Measurements from ENCODE around the gene DRGX.

DRGX gene

GRCh38 chr10:49381111-49381900 is 14.6 kb downstream of the DRGX start:
- no peak for DNase-seq (ENCODE audit: low spot score)

DNA sequence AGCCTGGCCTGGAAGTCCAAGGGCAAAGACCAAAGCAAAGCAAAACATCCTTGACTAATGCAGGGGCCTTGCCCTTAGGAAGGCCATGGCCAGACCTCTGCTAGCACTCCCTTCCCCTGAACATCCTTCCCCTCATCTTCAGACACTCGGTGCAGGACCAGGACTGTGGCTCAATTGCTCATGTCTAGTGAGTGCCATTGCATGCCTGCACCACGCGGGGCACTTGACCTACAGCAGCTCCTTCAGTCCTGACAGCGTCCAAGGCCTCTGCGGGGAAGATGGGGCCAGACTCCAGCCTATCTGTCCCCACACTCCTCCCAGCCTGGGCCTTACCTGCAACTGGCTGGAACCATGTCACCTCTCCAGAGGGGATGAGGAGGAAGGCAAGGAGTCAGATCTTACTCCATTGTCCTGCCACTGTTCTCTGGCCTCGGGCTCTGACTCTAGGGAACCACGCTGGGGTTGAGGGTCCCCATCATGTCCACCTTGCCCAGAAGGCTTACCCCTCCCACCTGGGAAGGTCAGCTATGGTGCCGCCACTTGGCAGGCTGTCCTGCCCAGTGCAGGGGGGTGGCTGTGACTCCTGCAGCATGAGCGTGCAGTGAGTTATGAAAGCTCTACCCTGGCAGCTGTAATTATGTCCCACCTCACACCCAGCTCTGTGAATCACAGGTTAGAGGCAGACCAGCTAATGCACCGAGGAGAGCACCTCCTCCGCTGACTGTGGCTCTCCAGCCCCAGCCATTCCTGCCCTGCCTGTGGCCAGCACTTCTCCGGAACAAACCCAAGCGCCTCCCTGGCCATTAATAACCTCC is 16.1 kb downstream of the DRGX start:
- DNase-seq (ENCODE audit: low spot score): no peak

DNA sequence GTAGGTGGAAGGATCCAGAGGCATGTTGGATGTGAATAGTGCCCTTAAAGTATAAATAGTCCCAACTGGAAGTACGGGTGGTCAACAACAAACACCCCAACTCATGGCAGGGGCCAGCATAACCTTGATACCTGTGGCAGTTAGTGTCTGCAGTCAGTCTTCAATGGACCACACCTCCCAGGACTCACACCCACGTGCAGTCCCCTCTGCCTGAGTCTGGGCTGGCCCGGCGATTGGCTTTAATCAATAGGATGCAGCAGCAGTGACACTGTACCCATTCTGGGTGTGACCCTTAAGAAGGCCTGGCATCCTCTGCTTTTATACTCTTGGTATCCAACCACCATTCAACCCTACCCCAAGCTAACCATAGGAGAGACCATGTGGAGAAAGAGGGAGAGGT is 18.6 kb downstream of the DRGX start:
- no peak for DNase-seq (ENCODE audit: low spot score)

DNA sequence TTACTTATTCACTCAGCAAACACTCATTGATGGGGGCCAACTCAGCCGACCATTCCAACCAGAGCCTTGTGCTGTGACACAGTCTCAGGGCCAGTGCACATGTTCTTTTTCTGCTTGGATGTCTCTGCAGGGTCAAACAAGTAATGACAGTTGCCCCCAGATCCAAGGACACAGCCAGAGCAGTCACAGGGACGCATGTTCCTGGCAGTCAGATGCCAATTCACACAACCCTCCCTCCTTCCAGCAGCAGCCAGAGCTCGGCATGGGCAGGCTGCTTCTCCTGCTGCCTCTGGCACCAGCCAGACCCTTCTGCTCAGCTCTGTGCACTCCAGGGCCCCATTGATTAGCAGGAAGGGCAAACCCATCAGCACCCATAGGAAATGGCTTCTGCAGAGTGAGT is 20.3 kb downstream of the DRGX start:
- DNase-seq (ENCODE audit: low spot score): no peak

GRCh38 chr10:49374740-49375139 is 21.1 kb downstream of the DRGX start:
- no peak for DNase-seq (ENCODE audit: low spot score)

GRCh38 chr10:49373361-49373760 is 22.5 kb downstream of the DRGX start:
- no peak for DNase-seq (ENCODE audit: low spot score)

- no peak for DNase-seq (ENCODE audit: low spot score)
These were observed 23.9 kb downstream of the DRGX start for GRCh38 chr10:49371967-49372366.

DNA sequence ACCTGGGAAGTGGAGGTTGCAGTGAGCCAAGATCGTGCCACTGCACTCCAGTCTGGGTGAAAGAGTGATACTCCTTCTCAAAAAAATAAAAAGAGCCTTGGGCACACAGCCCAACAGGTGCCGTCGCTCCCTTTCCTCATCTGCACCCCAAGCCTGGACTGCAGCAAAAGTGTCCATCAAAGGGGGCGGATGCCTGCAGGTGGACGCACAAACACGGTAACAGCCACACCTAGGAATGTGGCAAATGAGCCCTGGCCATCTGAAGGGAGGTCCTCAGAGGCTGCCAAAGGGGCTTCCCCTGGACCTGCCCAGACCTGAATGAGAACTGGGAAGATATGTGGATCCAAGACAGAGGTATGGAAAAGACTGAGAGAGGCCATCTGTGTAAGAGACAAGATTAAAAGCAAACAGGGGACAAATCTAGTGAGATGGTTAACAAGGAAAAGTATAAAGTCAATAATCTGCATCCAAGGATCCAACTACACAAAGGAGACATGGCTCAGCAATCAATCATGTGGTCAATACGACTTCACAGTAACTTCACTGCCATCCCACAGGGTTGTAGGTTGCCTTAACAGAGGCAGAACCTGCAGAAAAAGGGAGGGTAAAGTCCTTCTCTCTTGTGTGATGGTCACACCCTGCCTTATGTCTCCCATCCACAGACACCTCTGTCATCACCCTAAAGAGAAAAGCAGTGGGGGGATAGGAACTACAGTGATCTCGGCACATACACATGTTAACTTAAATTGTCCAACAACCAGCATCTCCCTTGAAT is 25.4 kb downstream of the DRGX start:
- DNase-seq (ENCODE audit: low spot score): no peak

DNA sequence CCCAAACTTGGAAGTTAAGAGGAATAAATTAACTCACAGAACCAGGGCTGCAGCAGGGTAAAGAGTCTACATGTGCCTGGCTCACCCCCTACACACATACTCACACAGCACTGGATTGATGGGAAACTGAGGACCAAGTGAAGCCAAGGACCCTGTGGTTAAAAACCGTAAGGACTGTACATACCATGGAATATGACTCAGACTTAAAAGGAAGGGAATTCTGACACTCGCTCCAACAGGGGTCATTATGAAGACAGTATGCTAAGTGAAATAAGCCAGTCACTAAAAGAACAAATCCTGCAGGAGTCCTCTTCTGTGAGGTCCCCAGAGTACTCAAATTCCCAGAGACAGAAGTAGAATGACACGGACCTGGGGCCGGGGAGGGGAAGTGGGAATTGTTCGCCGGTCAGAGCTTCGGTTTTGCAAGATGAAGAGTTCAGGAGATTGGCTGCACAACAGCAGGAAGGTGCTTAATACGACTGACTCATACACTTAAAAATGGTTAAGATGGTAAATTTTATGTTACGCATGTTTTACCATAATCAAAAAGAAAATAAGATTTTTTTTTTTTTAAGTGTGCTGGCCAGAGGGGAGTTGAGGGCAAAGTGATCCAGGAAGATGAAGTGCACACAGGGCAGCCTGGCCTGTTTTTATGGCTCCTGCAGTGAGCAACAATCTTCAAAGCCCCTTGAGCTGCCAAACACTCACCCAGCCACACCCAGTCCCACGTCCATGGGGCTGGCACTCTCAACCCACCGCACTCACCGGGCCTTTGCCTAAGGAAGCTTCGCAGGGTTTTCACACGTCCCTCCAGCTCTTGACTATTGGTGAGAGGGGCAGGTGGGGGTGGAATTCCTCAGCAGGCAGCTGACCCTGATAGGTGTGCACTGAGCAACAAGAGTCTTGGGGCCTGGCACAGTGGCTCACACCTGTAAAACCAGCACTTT is 26.4 kb downstream of the DRGX start:
- no peak for DNase-seq (ENCODE audit: low spot score)

DNA sequence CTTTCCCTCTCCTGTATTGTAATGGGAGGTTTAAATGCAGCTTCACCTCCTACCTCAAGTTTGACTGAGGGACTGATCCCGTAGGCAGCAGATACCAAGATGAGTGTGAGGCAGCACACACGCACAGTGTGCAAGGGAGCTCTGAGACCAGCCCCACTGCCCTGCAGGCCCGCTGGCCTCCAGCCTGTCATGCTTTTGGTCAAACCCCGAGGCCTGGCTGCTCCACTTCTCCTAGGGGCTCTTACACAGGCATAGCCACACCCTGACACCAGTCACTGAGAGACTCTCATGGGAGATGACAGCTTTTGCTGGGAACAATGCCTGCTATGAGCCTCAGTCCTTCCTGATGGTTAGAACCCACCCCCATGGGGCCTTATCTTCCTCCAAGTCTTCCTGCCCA is 27.6 kb downstream of the DRGX start:
- DNase-seq (ENCODE audit: low spot score): no peak

DNA sequence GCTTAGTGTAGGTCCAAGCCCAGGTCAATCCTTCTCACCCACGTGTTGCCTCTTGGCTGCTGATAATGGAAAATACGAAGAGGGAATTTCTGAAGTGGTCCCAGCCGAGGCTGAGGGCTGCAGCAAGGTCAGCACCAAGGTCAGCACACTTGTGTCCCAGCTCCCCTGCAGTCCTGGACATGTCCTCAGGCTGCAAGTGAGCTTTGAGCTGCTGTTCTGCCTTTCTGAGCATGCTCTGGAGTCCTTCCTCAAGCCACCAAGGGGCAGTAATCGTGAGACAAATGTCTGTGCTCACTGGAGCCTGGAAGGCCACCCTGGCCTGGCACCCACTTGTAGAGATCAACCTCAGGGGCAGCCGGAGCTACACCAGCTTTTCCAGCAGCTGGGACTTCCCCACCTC is 28.3 kb downstream of the DRGX start:
- no peak for DNase-seq (ENCODE audit: low spot score)

- DNase-seq (ENCODE audit: low spot score): no peak
These were observed 29.4 kb downstream of the DRGX start for GRCh38 chr10:49366460-49366859.

GRCh38 chr10:49365675-49366415 is 30.0 kb downstream of the DRGX start:
- DNase-seq (ENCODE audit: low spot score): no peak

DNA sequence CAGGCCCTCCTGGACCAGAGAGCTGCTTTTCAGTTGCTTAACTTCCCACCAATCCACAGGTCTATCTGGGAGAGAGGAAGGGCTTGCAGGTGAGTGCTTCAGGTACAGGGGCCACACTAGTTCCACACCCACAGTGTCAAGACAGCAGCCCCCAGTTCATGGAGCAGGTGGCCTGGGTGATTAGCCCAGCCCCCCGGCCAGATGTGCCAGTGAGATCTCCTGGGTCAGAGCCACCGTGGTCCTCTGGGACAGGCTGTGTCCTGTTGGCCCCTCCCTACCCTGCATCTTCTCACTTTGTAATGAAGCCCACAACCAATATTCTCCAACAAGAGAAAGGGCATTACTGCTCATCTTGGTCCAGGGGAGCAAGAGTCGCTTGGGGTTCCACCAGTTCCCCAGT is 30.6 kb downstream of the DRGX start:
- DNase-seq (ENCODE audit: low spot score): no peak

GRCh38 chr10:49364747-49365146 is 31.1 kb downstream of the DRGX start:
- DNase-seq (ENCODE audit: low spot score): no peak

DNA sequence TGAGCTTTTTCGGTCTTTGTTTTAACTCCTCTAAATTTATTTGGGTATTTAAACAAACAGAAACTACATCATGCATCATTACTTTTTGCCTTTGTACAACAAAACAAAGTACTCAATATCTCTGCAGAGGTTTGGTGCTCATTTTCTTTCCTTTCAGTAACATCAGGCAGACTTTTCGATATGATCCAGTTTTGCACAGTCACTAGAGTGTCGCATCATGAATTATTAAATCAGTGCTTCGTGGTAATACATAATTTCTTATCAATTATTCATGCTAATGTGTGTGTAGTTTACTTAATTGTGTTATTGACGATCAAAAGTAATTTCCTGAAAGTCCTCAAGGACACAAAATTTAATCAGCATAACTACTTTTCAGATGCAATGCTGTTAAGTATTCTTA is 31.8 kb downstream of the DRGX start:
- DNase-seq (ENCODE audit: low spot score): no peak

DNA sequence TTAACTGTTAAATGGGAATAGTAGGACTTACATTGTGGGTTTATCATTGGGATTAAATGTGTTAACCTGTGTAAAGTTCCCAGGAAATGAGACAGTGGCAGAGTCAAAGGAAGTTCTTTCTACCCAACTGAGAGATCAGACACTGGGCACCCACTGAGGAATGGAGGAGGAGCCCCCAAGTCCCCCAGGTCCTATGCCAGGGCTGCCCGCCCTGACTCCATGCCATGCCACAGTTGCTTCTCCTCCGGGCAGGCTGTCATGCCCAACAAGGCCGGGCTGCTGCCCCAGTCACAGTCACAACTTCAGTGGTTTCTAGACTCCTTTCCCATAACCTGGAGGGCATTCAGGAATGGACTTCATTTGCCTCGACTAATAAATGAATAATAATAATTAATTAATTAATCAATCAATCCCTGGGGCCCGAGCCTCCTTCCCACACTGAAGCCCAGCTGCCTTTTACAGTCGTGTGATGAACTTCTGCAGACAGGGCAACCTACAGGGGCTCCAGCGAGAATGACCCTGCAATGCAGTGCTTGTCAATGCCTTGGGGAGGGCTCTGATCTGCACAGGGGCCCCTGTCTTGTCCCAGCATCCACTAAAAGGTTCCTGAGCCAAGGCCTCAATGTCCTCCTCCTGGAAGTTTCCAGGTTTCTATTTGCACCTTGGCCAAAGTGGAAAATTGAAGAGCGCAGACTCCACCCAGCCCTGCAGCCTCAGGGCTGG is 32.4 kb downstream of the DRGX start:
- DNase-seq (ENCODE audit: low spot score): no peak

GRCh38 chr10:49362596-49363260 is 33.2 kb downstream of the DRGX start:
- peak; percentile 78 for DNase-seq (ENCODE audit: low spot score)

DNA sequence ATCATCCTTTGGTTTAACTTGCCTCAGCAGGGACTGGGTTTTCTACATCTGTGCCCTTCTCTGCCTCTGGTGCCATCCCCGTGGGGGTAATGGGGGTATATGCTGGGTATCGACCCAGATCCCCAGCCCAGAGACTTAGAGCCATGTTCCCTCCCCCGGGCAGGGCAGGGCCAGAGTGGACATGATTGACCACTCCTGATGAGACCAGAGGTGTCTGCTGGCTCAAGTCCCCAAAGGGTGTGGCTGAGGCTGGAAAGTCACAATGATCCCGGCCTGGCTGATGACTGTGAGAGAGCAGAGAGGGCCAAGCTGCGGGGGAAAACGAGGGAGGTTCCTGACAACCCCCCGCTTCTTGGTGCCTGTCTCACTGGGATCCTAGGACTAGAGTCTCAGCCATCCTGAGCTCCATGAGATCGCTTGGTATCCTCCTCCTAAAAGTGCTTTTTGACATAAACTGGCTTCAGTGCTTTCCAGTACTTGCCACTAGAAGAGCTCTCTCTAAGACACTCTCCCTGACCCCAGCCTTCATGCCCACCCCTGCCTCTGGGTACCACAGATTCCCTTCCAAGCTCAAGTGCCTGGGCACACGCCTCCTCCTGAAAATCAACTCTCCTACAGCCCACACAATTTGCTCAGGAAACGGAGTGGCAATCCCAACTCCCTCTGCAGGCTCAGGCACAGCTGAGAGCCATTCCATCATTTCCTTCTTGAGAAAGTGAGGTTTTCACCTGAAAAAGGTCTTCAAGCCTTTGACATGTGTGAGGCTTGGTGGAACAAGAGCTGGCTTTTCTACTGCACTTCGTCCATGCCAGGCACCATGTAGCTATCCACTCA is 33.9 kb downstream of the DRGX start:
- no peak for DNase-seq (ENCODE audit: low spot score)
